Endothelial cell of umbilical vein (primary cell): ENCODE measurements around the gene TSGA10IP. TPM values are rescaled to one million over a fixed set of nuclear protein-coding genes. Genes with fewer than 3 reads are reported as not detected.
A peak's percentile ranks its signal among the peaks of the same experiment; 100 is the strongest.

ENCODE experiments used
- BruUV-seq: library from RNA; stranded (reverse); fragments of 400-500 nt; replicated peaks from 2 replicates; lab custom pipeline; 2021; lab: Mats Ljungman, UMichigan
- CTCF ChIA-PET: fragments of 300-600, 350-600 bp; sonication (Branson Sonifier 250); formaldehyde crosslinking; loops from one replicate; lab custom pipeline; 2021; ENCODE audit warnings: antibody characterized with exemption, inconsistent platforms; lab: Charles Lee
- POLR2A ChIA-PET: fragments of 300-600, 350-600 bp; sonication (Branson Sonifier 250); formaldehyde crosslinking; loops from one replicate; lab custom pipeline; 2021; ENCODE audit warnings: antibody characterized with exemption, inconsistent platforms; lab: Charles Lee
- DNase-seq: peaks from one replicate; pipeline ENCODE4 v3.0.0-alpha.2; 2011; ENCODE audit warnings: low read depth, low spot score
- FAIRE-seq: peaks from 2 replicates; lab custom pipeline; 2011; peaks lifted over from hg19 to GRCh38; lab: Jason Lieb, UNC
- H2AFZ ChIP-seq: 2 replicates; pipeline ENCODE4 v1.6.0; 2012; ENCODE audit warnings: low read depth, low read length, control low read depth, inconsistent platforms
- H3K27ac ChIP-seq: 2 replicates; pipeline ENCODE4 v1.5.1; 2011; ENCODE audit warnings: low read depth, mild to moderate bottlenecking, control low read depth, low read length, moderate library complexity; ENCODE audit not compliant: insufficient read depth
- H3K27me3 ChIP-seq, 2 experiments: 2 replicates each; pipeline versions ENCODE4 v1.6.0 to v1.6.1; 2011; ENCODE audit warnings: low read length in 2 of 2, mixed read lengths in 1 of 2; ENCODE audit not compliant: control insufficient read depth in 2 of 2, insufficient read depth in 2 of 2
- H3K36me3 ChIP-seq, 2 experiments: 2 replicates in 1 of 2; 3 replicates in 1 of 2; pipeline ENCODE4 v1.5.1; 2011; ENCODE audit warnings: low read length in 2 of 2, mild to moderate bottlenecking in 1 of 2, moderate library complexity in 1 of 2; ENCODE audit not compliant: control insufficient read depth in 2 of 2, insufficient read depth in 2 of 2; ENCODE audit errors: extremely low read depth in 1 of 2
- H3K4me1 ChIP-seq: 3 replicates; pipeline ENCODE4 v1.5.1; 2011; ENCODE audit warnings: mild to moderate bottlenecking, low read length; ENCODE audit not compliant: control insufficient read depth, insufficient read depth; ENCODE audit errors: extremely low read depth
- H3K4me2 ChIP-seq: 2 replicates; pipeline ENCODE4 v1.6.1; 2011; ENCODE audit warnings: low read length, control low read depth, mixed read lengths; ENCODE audit not compliant: insufficient read depth
- H3K4me3 ChIP-seq, 3 experiments: fragments of 200-600 bp in 1 of 3; sonication (generic), shearing (Covaris generic) in 1 of 3; replicated peaks in 1 of 3; 2 replicates each; pipeline ENCODE4 v1.5.1; 2011 to 2016; ENCODE audit warnings: control low read depth in 3 of 3, low read length in 3 of 3, mild to moderate bottlenecking in 2 of 3, inconsistent platforms in 1 of 3, low read depth in 1 of 3, moderate library complexity in 1 of 3; ENCODE audit not compliant: insufficient read depth in 1 of 3
- H3K79me2 ChIP-seq: 2 replicates; pipeline ENCODE4 v1.6.0; 2012; ENCODE audit warnings: low read length, inconsistent platforms; ENCODE audit not compliant: control insufficient read depth, insufficient read depth
- H3K9ac ChIP-seq: replicated peaks from 2 replicates; pipeline ENCODE3; 2011; ENCODE audit warnings: low read length, control low read depth; ENCODE audit not compliant: insufficient read depth; ENCODE audit errors: extremely low read depth
- H3K9me1 ChIP-seq: replicated peaks from 3 replicates; pipeline ENCODE4 v1.6.0; 2011; ENCODE audit warnings: mild to moderate bottlenecking, low read length; ENCODE audit not compliant: control insufficient read depth, insufficient read depth; ENCODE audit errors: extremely low read depth
- H3K9me3 ChIP-seq: replicated peaks from 2 replicates; pipeline ENCODE4 v1.5.1; 2012; ENCODE audit warnings: low read length, inconsistent platforms; ENCODE audit not compliant: control insufficient read depth, insufficient read depth
- H4K20me1 ChIP-seq: replicated peaks from 2 replicates; pipeline ENCODE3; 2011; ENCODE audit warnings: mild to moderate bottlenecking, low read length; ENCODE audit not compliant: control insufficient read depth, insufficient read depth; ENCODE audit errors: extremely low read depth
- FOS ChIP-seq: IDR thresholded peaks from 2 replicates; pipeline ENCODE4 v1.6.1; 2011; ENCODE audit warnings: mild to moderate bottlenecking, low read length, moderate library complexity, borderline replicate concordance; ENCODE audit not compliant: insufficient read depth
- GATA2 ChIP-seq: IDR thresholded peaks from 2 replicates; pipeline ENCODE4 v1.7.0; 2011; ENCODE audit warnings: low read depth, mild to moderate bottlenecking, moderate library complexity, mixed read lengths, low read length; ENCODE audit not compliant: insufficient read length, insufficient read depth
- JUN ChIP-seq: IDR thresholded peaks from 2 replicates; pipeline ENCODE4 v1.6.1; 2011; ENCODE audit warnings: borderline replicate concordance, low read depth; ENCODE audit not compliant: insufficient read length, insufficient read depth
- MYC ChIP-seq: IDR thresholded peaks from one replicate; pipeline ENCODE4 v1.6.1; 2011; ENCODE audit warnings: mild to moderate bottlenecking, low read depth, low read length
- POLR2A ChIP-seq: IDR thresholded peaks from 2 replicates; pipeline ENCODE4 v1.6.1; 2012; ENCODE audit warnings: low read depth, mild to moderate bottlenecking, control low read depth, low read length
- POLR2AphosphoS5 ChIP-seq: IDR thresholded peaks from 2 replicates; pipeline ENCODE4 v1.6.1; 2012; ENCODE audit warnings: low read depth, mild to moderate bottlenecking, control low read depth, low read length, moderate library complexity; ENCODE audit not compliant: insufficient read depth
- dilution Hi-C: fragments of 300-500 bp; cut with MboI; formaldehyde crosslinking; loops from one replicate; pipeline ENCODE4 v1.15.0; 2019; ENCODE audit warnings: low sequenced_read_pairs; ENCODE audit not compliant: extremely low pct_ligation_motif_present
- intact Hi-C: fragments of 100-400 bp; cut with micrococcal nuclease; formaldehyde crosslinking; loops from one replicate; pipeline ENCODE4 v1.10.0; 2022
- polyA plus RNA-seq, 4 experiments: library from polyadenylated mRNA; depleted of rRNA in 3 of 4; stranded (reverse) in 3 of 4; unstranded in 1 of 4; fragments of >200 nt; gene quantifications; 2 replicates each; pipeline versions ENCODE4 v1.2.1 to v1.2.3, GENCODE V29; 2011 to 2012; ENCODE audit warnings: missing spikeins in 1 of 4
- total RNA-seq: library from RNA; stranded (reverse); gene quantifications from 2 replicates; pipeline ENCODE4 v1.2.3, GENCODE V29; 2021
- TF ChIP-seq, protein P1 (sequence below), 2 donors: IDR thresholded peaks; 1 replicate in 1 of 2; 2 replicates in 1 of 2; pipeline ENCODE4 v1.5.1; 2011; ENCODE audit warnings: low read length in 2 of 2, mild to moderate bottlenecking in 2 of 2, moderate library complexity in 2 of 2, control low read depth in 1 of 2, inconsistent platforms in 1 of 2, low read depth in 1 of 2; ENCODE audit not compliant: insufficient read depth in 1 of 2; ENCODE audit errors: extremely low read depth in 1 of 2
- TF ChIP-seq, protein P2 (sequence below): IDR thresholded peaks from 2 replicates; pipeline ENCODE4 v1.6.1; 2011; ENCODE audit not compliant: insufficient read depth, insufficient read length

The TSGA10IP gene
- total and polyA plus RNA-seq, 2 donors (not counting 3 experiments of a cell fraction or from before 2014, with no cell fraction given): not detected

DNA sequence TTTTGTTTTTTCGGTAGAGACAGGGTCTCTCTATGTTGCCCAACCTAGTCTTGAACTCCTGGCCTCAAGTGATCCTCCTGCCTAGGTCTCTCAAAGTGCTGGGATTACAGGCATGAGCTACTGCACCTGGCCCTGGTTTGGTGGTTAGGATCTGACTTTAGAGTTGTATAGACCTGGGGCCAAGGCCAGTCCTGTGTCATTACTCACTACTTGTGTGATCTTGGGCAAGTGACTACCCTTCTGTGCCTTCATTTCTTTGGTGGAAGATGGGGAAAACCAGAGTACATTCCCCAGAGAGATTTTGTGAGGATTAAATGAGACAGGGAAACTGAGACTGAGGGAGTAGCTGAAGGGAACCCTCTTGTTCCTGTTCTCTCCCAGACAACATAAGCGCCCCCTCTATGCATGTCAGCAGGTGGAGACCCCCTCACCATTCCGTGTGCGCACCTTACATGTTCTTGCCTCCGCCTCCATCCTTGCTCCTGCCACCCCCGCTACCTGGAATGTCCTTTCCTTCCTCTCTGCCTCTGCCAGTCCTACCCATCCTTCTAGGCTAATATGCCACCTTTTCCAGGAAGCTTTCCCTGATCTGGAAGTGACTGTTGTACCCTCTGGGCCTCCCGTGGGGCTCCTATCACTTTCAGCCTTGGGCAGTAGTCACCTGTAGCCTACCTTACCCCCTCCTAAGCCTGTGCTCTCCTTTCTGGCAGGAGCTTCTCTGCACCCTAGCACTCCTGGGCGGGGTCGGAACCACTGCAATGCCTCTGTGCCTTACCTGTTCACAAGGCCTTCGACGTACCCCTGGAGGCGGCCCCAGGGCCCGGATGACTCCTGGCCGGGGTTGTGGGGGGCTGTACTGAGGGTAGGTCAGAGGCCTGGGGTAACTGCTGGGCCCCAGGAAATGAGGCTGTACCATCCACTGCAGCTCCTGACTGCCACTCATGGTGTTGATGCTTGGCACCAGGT lies 49.0 kb upstream of the TSGA10IP start:
- BruUV-seq: no TSS peak
- intact Hi-C loops: no loop called here
- H3K9ac ChIP-seq: no peak overlapping the region
- peak overlapping the region; percentile 27 for H3K27ac ChIP-seq
- no peak overlapping the region for H3K4me3 ChIP-seq
- H3K79me2 ChIP-seq: peaks cover 81% of the 10 kb centered on the region
- peaks cover 60% of the 10 kb centered on the region for H3K4me1 ChIP-seq
- CTCF ChIA-PET: interaction anchor here (0.8 to 6.2 kb wide), 2 partner anchors 6 to 20 kb away, joined by 3 to 69 read pairs; partner anchors contain the start of genes CCDC85B and FIBP
- H2AFZ ChIP-seq: no peak overlapping the region
- H3K9me3 ChIP-seq: no peaks in the 10 kb centered on the region
- POLR2A ChIA-PET: interaction anchor here (0.7 to 1.3 kb wide), 2 partner anchors 19 to 76 kb away, joined by 4 read pairs; no protein-coding TSS in a partner anchor
- no peaks in the 10 kb centered on the region for H4K20me1 ChIP-seq
- H3K36me3 ChIP-seq: peaks cover 5 to 8% of the 10 kb centered on the region in 2 experiments
- FAIRE-seq (no peak), DNase-seq (no peak)
- dilution Hi-C loops: no loop called here
- peak overlapping the region; percentile 37 for H3K4me2 ChIP-seq
- no peaks in the 10 kb centered on the region for H3K27me3 ChIP-seq
- peak; percentile 3 for TF ChIP-seq POLR2A
- TF ChIP-seq, protein P1, sequence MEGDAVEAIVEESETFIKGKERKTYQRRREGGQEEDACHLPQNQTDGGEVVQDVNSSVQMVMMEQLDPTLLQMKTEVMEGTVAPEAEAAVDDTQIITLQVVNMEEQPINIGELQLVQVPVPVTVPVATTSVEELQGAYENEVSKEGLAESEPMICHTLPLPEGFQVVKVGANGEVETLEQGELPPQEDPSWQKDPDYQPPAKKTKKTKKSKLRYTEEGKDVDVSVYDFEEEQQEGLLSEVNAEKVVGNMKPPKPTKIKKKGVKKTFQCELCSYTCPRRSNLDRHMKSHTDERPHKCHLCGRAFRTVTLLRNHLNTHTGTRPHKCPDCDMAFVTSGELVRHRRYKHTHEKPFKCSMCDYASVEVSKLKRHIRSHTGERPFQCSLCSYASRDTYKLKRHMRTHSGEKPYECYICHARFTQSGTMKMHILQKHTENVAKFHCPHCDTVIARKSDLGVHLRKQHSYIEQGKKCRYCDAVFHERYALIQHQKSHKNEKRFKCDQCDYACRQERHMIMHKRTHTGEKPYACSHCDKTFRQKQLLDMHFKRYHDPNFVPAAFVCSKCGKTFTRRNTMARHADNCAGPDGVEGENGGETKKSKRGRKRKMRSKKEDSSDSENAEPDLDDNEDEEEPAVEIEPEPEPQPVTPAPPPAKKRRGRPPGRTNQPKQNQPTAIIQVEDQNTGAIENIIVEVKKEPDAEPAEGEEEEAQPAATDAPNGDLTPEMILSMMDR (IDR thresholded peaks at IDR 0.05; ENCODE audit: extremely low read depth in 1 of 2, insufficient read depth in 1 of 2, low read depth in 1 of 2, low read length in 2 of 2): no peak
- TF ChIP-seq, protein P2, sequence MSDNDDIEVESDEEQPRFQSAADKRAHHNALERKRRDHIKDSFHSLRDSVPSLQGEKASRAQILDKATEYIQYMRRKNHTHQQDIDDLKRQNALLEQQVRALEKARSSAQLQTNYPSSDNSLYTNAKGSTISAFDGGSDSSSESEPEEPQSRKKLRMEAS: no peak
- TF ChIP-seq FOS: no peak
- no peak for TF ChIP-seq JUN
- TF ChIP-seq MYC: no peak
- TF ChIP-seq GATA2: no peak
- no peak for TF ChIP-seq POLR2AphosphoS5
- no peaks in the 10 kb centered on the region for H3K9me1 ChIP-seq
